Stimulated activated CD4-positive, alpha-beta T cell treated with anti-CD3 and anti-CD28 coated beads, TNF-alpha, amount 100 ng/mL, for 1 hour (primary cell): ENCODE measurements around the gene VAV1.
"Not testable (repeated sequence)": the region's sequence is repeated elsewhere in the genome, so short reads cannot be mapped to it uniquely, and the experiment has no call there.

Experiments used
- DNase-seq, 3 donors: peaks; one replicate each; pipeline ENCODE4 v3.0.0-alpha.2; 2020; ENCODE audit warnings: low read depth in 3 of 3, low spot score in 1 of 3

Gene VAV1

GRCh38 chr19:6754653-6755463 is 17.6 kb upstream of the VAV1 start:
- no peak for DNase-seq

- DNase-seq, result no peak
Observed at GRCh38 chr19:6760606-6761005, 11.9 kb upstream of the VAV1 start.

GRCh38 chr19:6761053-6761676 is 11.3 kb upstream of the VAV1 start:
- no peak for DNase-seq

- not testable (repeated sequence) for DNase-seq
Observed at GRCh38 chr19:6762253-6762797, 10.2 kb upstream of the VAV1 start.

GRCh38 chr19:6765738-6766356 is 6.7 kb upstream of the VAV1 start:
- DNase-seq, result no peak

- no peak for DNase-seq
Observed at GRCh38 chr19:6766357-6767080, 6.0 kb upstream of the VAV1 start.

- DNase-seq, result no peak
Observed at GRCh38 chr19:6767081-6767356, 5.5 kb upstream of the VAV1 start.

GRCh38 chr19:6767357-6768235 is 4.9 kb upstream of the VAV1 start, which contains the start of gene SH2D3A:
Gene SH2D3A, minus strand, starts transcription at chr19:6767435. Its CDS starts 3,687 bp downstream, at chr19:6763748.
- DNase-seq, result peak; percentile 90 to 92 (median 91)

GRCh38 chr19:6768236-6768785 is 4.2 kb upstream of the VAV1 start:
- no peak for DNase-seq

GRCh38 chr19:6769006-6769619 is 3.4 kb upstream of the VAV1 start:
- no peak for DNase-seq

GRCh38 chr19:6771648-6772027 is 870 bp upstream of the VAV1 start:
- DNase-seq, result not testable (repeated sequence)

- no peak for DNase-seq
Observed at GRCh38 chr19:6772866-6773322, 386 bp downstream of the VAV1 start.

- DNase-seq, result peak in 1 of 3 donors; percentile 31
Observed at GRCh38 chr19:6773323-6773931, 919 bp downstream of the VAV1 start.

- DNase-seq, result no peak
Observed at GRCh38 chr19:6774821-6775707, 2.6 kb downstream of the VAV1 start.

GRCh38 chr19:6776045-6776444 is 3.5 kb downstream of the VAV1 start:
- DNase-seq, result not testable (repeated sequence)

GRCh38 chr19:6776999-6777398 is 4.5 kb downstream of the VAV1 start:
- DNase-seq, result no peak

GRCh38 chr19:6777434-6777833 is 4.9 kb downstream of the VAV1 start:
- no peak for DNase-seq

GRCh38 chr19:6778386-6778785 is 5.9 kb downstream of the VAV1 start:
- no peak for DNase-seq
